ENCODE data around the gene KRTAP4-8. TPM values are rescaled to one million over a fixed set of nuclear protein-coding genes. Genes with fewer than 3 reads are reported as not detected.
"Not testable (repeated sequence)": the region's sequence is repeated elsewhere in the genome, so short reads cannot be mapped to it uniquely, and the experiment has no call there.

Gene KRTAP4-8
- total and polyA plus RNA-seq, 9 donors, result not detected

- WGBS (ENCODE audit: insufficient coverage), result no CpG with 5 or more reads among the region's 2 CpGs
- DNase-seq, result no peak
- Histone ChIP-seq H3K9me3 (replicated peaks; ENCODE audit: control insufficient read depth, low read depth, low read length) (peaks cover 2% of the 10 kb centered on the region), H3K27me3 (ENCODE audit: control insufficient read depth, insufficient read depth, low read length) (no peaks in the 10 kb centered on the region), H3K27ac (ENCODE audit: low read length) (no peak overlapping the region), H3K4me3 (ENCODE audit: low read length) (no peak overlapping the region), H3K36me3 (ENCODE audit: control insufficient read depth, insufficient read depth, low read length) (no peaks in the 10 kb centered on the region), H3K4me1 (ENCODE audit: control insufficient read depth, insufficient read depth, low read length) (no peaks in the 10 kb centered on the region)
Observed at GRCh38 chr17:41125064-41125463, 27.1 kb upstream of the KRTAP4-8 start.

GRCh38 chr17:41123991-41124371 lies 26.0 kb upstream of the KRTAP4-8 start, which contains the start of gene KRTAP4-12:
Gene KRTAP4-12, minus strand, starts transcription at chr17:41124182. Its CDS starts 60 bp downstream, at chr17:41124122.
- WGBS (ENCODE audit: insufficient coverage), result 58% methylated on average over 2 of the region's 3 CpGs
- H3K4me3 ChIP-seq (ENCODE audit: low read length); DNase-seq; H3K4me1 ChIP-seq (ENCODE audit: control insufficient read depth, insufficient read depth, low read length); H3K27me3 ChIP-seq (ENCODE audit: control insufficient read depth, insufficient read depth, low read length); H3K27ac ChIP-seq (ENCODE audit: low read length); H3K36me3 ChIP-seq (ENCODE audit: control insufficient read depth, insufficient read depth, low read length); H3K9me3 ChIP-seq (replicated peaks; ENCODE audit: control insufficient read depth, low read depth, low read length): not testable (repeated sequence)

- 79% methylated on average over 12 of the region's 12 CpGs for WGBS (ENCODE audit: insufficient coverage)
- not testable (repeated sequence) for H3K27ac ChIP-seq (ENCODE audit: low read length); H3K27me3 ChIP-seq (ENCODE audit: control insufficient read depth, insufficient read depth, low read length)
Observed at GRCh38 chr17:41123292-41123990, 25.5 kb upstream of the KRTAP4-8 start.

GRCh38 chr17:41121742-41122141 lies 23.8 kb upstream of the KRTAP4-8 start:
- Histone ChIP-seq H3K9me3 (replicated peaks; ENCODE audit: control insufficient read depth, low read depth, low read length) (peaks cover 2% of the 10 kb centered on the region), H3K36me3 (ENCODE audit: control insufficient read depth, insufficient read depth, low read length) (no peaks in the 10 kb centered on the region), H3K4me3 (ENCODE audit: low read length) (no peak overlapping the region), H3K4me1 (ENCODE audit: control insufficient read depth, insufficient read depth, low read length) (no peaks in the 10 kb centered on the region), H3K27ac (ENCODE audit: low read length) (no peak overlapping the region), H3K27me3 (ENCODE audit: control insufficient read depth, insufficient read depth, low read length) (no peaks in the 10 kb centered on the region)
- WGBS (ENCODE audit: insufficient coverage), result 91% methylated on average over 1 of the region's 2 CpGs
- DNase-seq, result no peak

More at GRCh38 chr17:41123292-41123990, 25.5 kb upstream of the KRTAP4-8 start:
- H3K4me3 ChIP-seq (ENCODE audit: low read length); DNase-seq; H3K36me3 ChIP-seq (ENCODE audit: control insufficient read depth, insufficient read depth, low read length); H3K4me1 ChIP-seq (ENCODE audit: control insufficient read depth, insufficient read depth, low read length); H3K9me3 ChIP-seq (replicated peaks; ENCODE audit: control insufficient read depth, low read depth, low read length): not testable (repeated sequence)

GRCh38 chr17:41119696-41120690 lies 22.1 kb upstream of the KRTAP4-8 start:
- H3K36me3 ChIP-seq (ENCODE audit: control insufficient read depth, insufficient read depth, low read length); H3K9me3 ChIP-seq (replicated peaks; ENCODE audit: control insufficient read depth, low read depth, low read length); H3K27me3 ChIP-seq (ENCODE audit: control insufficient read depth, insufficient read depth, low read length); H3K27ac ChIP-seq (ENCODE audit: low read length); H3K4me3 ChIP-seq (ENCODE audit: low read length); H3K4me1 ChIP-seq (ENCODE audit: control insufficient read depth, insufficient read depth, low read length): not testable (repeated sequence)
- peak; percentile 22 for DNase-seq
- no CpG with 5 or more reads among the region's 11 CpGs for WGBS (ENCODE audit: insufficient coverage)

- Histone ChIP-seq H3K27me3 (ENCODE audit: control insufficient read depth, insufficient read depth, low read length) (no peaks in the 10 kb centered on the region), H3K9me3 (replicated peaks; ENCODE audit: control insufficient read depth, low read depth, low read length) (peaks cover 2% of the 10 kb centered on the region), H3K4me3 (ENCODE audit: low read length) (no peak overlapping the region), H3K27ac (ENCODE audit: low read length) (no peak overlapping the region), H3K36me3 (ENCODE audit: control insufficient read depth, insufficient read depth, low read length) (no peaks in the 10 kb centered on the region), H3K4me1 (ENCODE audit: control insufficient read depth, insufficient read depth, low read length) (no peaks in the 10 kb centered on the region)
- DNase-seq, result no peak
- WGBS (ENCODE audit: insufficient coverage), result no CpG with 5 or more reads among the region's 4 CpGs
Observed at GRCh38 chr17:41118721-41119120, 20.8 kb upstream of the KRTAP4-8 start.

- not testable (repeated sequence) for H3K36me3 ChIP-seq (ENCODE audit: control insufficient read depth, insufficient read depth, low read length); H3K27ac ChIP-seq (ENCODE audit: low read length); H3K27me3 ChIP-seq (ENCODE audit: control insufficient read depth, insufficient read depth, low read length); H3K9me3 ChIP-seq (replicated peaks; ENCODE audit: control insufficient read depth, low read depth, low read length); H3K4me1 ChIP-seq (ENCODE audit: control insufficient read depth, insufficient read depth, low read length); DNase-seq; H3K4me3 ChIP-seq (ENCODE audit: low read length)
- 73% methylated on average over 9 of the region's 10 CpGs for WGBS (ENCODE audit: insufficient coverage)
Observed at GRCh38 chr17:41117846-41118386, 20.0 kb upstream of the KRTAP4-8 start, which contains the start of gene KRTAP4-11. Gene KRTAP4-11, minus strand, starts transcription at chr17:41118373. Its CDS starts 58 bp downstream, at chr17:41118315.

- Histone ChIP-seq H3K36me3 (ENCODE audit: control insufficient read depth, insufficient read depth, low read length) (no peaks in the 10 kb centered on the region), H3K9me3 (replicated peaks; ENCODE audit: control insufficient read depth, low read depth, low read length) (no peaks in the 10 kb centered on the region), H3K4me1 (ENCODE audit: control insufficient read depth, insufficient read depth, low read length) (no peaks in the 10 kb centered on the region), H3K27me3 (ENCODE audit: control insufficient read depth, insufficient read depth, low read length) (no peaks in the 10 kb centered on the region), H3K27ac (ENCODE audit: low read length) (no peak overlapping the region), H3K4me3 (ENCODE audit: low read length) (no peak overlapping the region)
- DNase-seq, result peak; percentile 12
- WGBS (ENCODE audit: insufficient coverage), result 85% methylated on average over 2 of the region's 5 CpGs
Observed at GRCh38 chr17:41116297-41116696, 18.4 kb upstream of the KRTAP4-8 start.

- Histone ChIP-seq H3K4me1 (ENCODE audit: control insufficient read depth, insufficient read depth, low read length) (no peaks in the 10 kb centered on the region), H3K27me3 (ENCODE audit: control insufficient read depth, insufficient read depth, low read length) (no peaks in the 10 kb centered on the region), H3K36me3 (ENCODE audit: control insufficient read depth, insufficient read depth, low read length) (no peaks in the 10 kb centered on the region), H3K27ac (ENCODE audit: low read length) (no peak overlapping the region), H3K4me3 (ENCODE audit: low read length) (no peak overlapping the region), H3K9me3 (replicated peaks; ENCODE audit: control insufficient read depth, low read depth, low read length) (no peaks in the 10 kb centered on the region)
- no CpG with 5 or more reads among the region's 2 CpGs for WGBS (ENCODE audit: insufficient coverage)
- no peak for DNase-seq
Observed at GRCh38 chr17:41111151-41111885, 13.4 kb upstream of the KRTAP4-8 start.

All from muscle of leg (tissue), 11 donors.